Tibial artery (tissue), 4 donors: ENCODE measurements around the gene VWC2L.

Source experiments
- DNase-seq, 2 donors: peaks; one replicate each; pipeline ENCODE4 v3.0.0-alpha.2; 2019
- H3K27ac ChIP-seq, 2 donors: fragments of 200-600 bp; sonication (generic) in 1 of 2; 1 replicate in 1 of 2; 2 replicates in 1 of 2; pipeline ENCODE4 v1.5.1; 2018 to 2019; ENCODE audit warnings: mild to moderate bottlenecking in 1 of 2
- H3K27me3 ChIP-seq, 2 donors: fragments of 200-600 bp; sonication (generic) in 1 of 2; one replicate each; pipeline versions ENCODE4 v1.5.1 to v1.6.0; 2016 to 2019
- H3K36me3 ChIP-seq, 3 donors: fragments of 200-600 bp; sonication (generic) in 2 of 3; one replicate each; pipeline ENCODE4 v1.5.1; 2016 to 2019; ENCODE audit warnings: mild to moderate bottlenecking in 2 of 3
- H3K4me1 ChIP-seq, 4 donors: fragments of 200-600 bp; sonication (generic) in 2 of 4; 1 replicate in 3 of 4; 2 replicates in 1 of 4; pipeline ENCODE4 v1.5.1; 2016 to 2019
- H3K4me3 ChIP-seq, 2 donors: fragments of 200-600 bp; sonication (generic) in 1 of 2; 1 replicate in 1 of 2; 2 replicates in 1 of 2; pipeline ENCODE4 v1.5.1; 2018 to 2019; ENCODE audit warnings: mild to moderate bottlenecking in 2 of 2
- H3K9me3 ChIP-seq, 3 donors: fragments of 200-600 bp; sonication (generic) in 1 of 3; one replicate each; pipeline ENCODE4 v1.5.1; 2016 to 2019
- CTCF ChIP-seq, 2 experiments: fragments of 200-600 bp in 1 of 2; fragments of 450-650 bp in 1 of 2; IDR thresholded peaks; one replicate each; pipeline ENCODE4 v1.5.1; 2017 to 2019; ENCODE audit warnings: antibody characterized with exemption in 2 of 2, mild to moderate bottlenecking in 1 of 2, moderate library complexity in 1 of 2
- intact Hi-C: fragments of 100-400 bp; cut with DNase I; formaldehyde crosslinking; loops from one replicate; pipeline ENCODE4 v1.15.0; 2023; ENCODE audit warnings: low total_unique reads

Gene VWC2L

GRCh38 chr2:214377286-214377624, 33.6 kb upstream of the VWC2L start:
- Histone ChIP-seq H3K36me3 (no peaks in the 10 kb centered on the region), H3K4me1 (peaks cover 0 to 17% (median 5%) of the 10 kb centered on the region in 4 donors), H3K9me3 (no peaks in the 10 kb centered on the region), H3K27ac (no peak overlapping the region), H3K4me3 (no peak overlapping the region), H3K27me3 (no peaks in the 10 kb centered on the region)
- TF ChIP-seq CTCF (IDR thresholded peaks at IDR 0.05), result no peak
- intact Hi-C loops, result no loop called here
- no peak for DNase-seq

GRCh38 chr2:214378455-214379103, 32.3 kb upstream of the VWC2L start:
- TF ChIP-seq CTCF (IDR thresholded peaks at IDR 0.05), result no peak
- Histone ChIP-seq H3K27me3 (no peaks in the 10 kb centered on the region), H3K27ac (no peak overlapping the region), H3K4me1 (peaks cover 0 to 17% (median 5%) of the 10 kb centered on the region in 4 donors), H3K36me3 (no peaks in the 10 kb centered on the region), H3K9me3 (no peaks in the 10 kb centered on the region), H3K4me3 (no peak overlapping the region)
- intact Hi-C loops, result no loop called here
- no peak for DNase-seq

GRCh38 chr2:214379227-214379626, 31.6 kb upstream of the VWC2L start:
- no peak for TF ChIP-seq CTCF (IDR thresholded peaks at IDR 0.05)
- H3K27me3 ChIP-seq, result no peaks in the 10 kb centered on the region
- no peak for DNase-seq
- no peaks in the 10 kb centered on the region for H3K36me3 ChIP-seq
- no peaks in the 10 kb centered on the region for H3K9me3 ChIP-seq
- no peak overlapping the region for H3K27ac ChIP-seq
- intact Hi-C loops, result no loop called here
- peaks cover 0 to 17% (median 5%) of the 10 kb centered on the region in 4 donors for H3K4me1 ChIP-seq
- no peak overlapping the region for H3K4me3 ChIP-seq

GRCh38 chr2:214380681-214381080, 30.2 kb upstream of the VWC2L start:
- TF ChIP-seq CTCF (IDR thresholded peaks at IDR 0.05), result no peak
- intact Hi-C loops, result no loop called here

GRCh38 chr2:214382229-214382628, 28.6 kb upstream of the VWC2L start:
- no peak for DNase-seq
- Histone ChIP-seq H3K27me3 (no peaks in the 10 kb centered on the region), H3K36me3 (no peaks in the 10 kb centered on the region), H3K4me3 (no peak overlapping the region), H3K9me3 (no peaks in the 10 kb centered on the region), H3K4me1 (peaks cover 0 to 17% (median 5%) of the 10 kb centered on the region in 4 donors), H3K27ac (no peak overlapping the region)
- TF ChIP-seq CTCF (IDR thresholded peaks at IDR 0.05), result no peak
- intact Hi-C loops, result no loop called here

More at GRCh38 chr2:214380681-214381080, 30.2 kb upstream of the VWC2L start:
- Histone ChIP-seq H3K36me3 (no peaks in the 10 kb centered on the region), H3K4me3 (no peak overlapping the region), H3K27me3 (no peaks in the 10 kb centered on the region), H3K4me1 (peaks cover 0 to 17% (median 5%) of the 10 kb centered on the region in 4 donors), H3K9me3 (no peaks in the 10 kb centered on the region), H3K27ac (no peak overlapping the region)
- no peak for DNase-seq

- Histone ChIP-seq H3K27ac (no peak overlapping the region), H3K4me3 (no peak overlapping the region), H3K36me3 (no peaks in the 10 kb centered on the region), H3K9me3 (no peaks in the 10 kb centered on the region), H3K4me1 (no peaks in the 10 kb centered on the region), H3K27me3 (no peaks in the 10 kb centered on the region)
- TF ChIP-seq CTCF (IDR thresholded peaks at IDR 0.05), result no peak
- intact Hi-C loops, result no loop called here
- DNase-seq, result no peak
These were observed 24.1 kb upstream of the VWC2L start for GRCh38 chr2:214386720-214387119.
